Measurements from ENCODE around the gene ATP5PO.

Gene ATP5PO, protein sequence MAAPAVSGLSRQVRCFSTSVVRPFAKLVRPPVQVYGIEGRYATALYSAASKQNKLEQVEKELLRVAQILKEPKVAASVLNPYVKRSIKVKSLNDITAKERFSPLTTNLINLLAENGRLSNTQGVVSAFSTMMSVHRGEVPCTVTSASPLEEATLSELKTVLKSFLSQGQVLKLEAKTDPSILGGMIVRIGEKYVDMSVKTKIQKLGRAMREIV

DNA sequence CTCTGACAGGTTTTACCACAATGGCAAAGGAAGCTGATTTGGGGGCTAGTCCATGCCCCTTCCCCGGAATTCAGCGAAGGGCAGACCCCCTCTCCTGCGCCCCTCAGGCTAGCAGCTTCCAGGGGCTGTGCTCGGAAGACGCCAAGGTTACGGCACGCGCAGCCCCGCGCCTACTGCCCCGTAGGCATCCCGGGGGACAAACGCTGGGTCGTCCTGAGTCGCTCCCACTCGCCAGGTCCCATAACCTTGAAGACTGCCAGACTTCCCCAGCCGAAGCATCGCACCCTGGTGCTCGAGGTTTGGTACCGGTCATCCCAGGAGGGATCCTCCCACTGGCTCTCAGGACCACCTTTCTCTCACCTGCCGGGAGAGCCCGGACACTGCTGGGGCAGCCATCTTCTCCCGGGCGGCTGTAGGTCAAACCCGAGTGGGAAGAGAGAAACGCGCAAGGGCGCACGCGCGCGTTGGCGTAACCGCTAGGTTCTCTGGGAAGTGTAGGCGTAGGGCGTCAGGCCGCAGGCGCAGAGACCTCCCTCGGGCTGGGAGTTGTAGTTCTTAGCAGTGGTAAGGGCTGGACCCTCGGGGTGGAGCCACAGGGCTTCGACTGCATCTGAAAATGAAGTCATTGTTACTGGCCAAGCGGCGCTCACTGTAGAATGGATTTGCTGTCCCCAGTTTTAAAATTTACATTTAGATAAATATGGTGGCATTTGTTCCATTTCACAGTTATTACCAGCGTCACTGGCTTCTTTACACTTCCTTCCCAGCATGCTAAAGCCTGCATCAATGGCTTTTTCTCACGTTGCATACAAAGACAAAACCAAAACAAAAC lies at the start of gene ATP5PO:
Gene ATP5PO (minus strand): TSS at position 437 of the 832 bp plus-strand sequence. CDS start 41 bp downstream, at position 396.
- TF ChIP-seq, protein P1, sequence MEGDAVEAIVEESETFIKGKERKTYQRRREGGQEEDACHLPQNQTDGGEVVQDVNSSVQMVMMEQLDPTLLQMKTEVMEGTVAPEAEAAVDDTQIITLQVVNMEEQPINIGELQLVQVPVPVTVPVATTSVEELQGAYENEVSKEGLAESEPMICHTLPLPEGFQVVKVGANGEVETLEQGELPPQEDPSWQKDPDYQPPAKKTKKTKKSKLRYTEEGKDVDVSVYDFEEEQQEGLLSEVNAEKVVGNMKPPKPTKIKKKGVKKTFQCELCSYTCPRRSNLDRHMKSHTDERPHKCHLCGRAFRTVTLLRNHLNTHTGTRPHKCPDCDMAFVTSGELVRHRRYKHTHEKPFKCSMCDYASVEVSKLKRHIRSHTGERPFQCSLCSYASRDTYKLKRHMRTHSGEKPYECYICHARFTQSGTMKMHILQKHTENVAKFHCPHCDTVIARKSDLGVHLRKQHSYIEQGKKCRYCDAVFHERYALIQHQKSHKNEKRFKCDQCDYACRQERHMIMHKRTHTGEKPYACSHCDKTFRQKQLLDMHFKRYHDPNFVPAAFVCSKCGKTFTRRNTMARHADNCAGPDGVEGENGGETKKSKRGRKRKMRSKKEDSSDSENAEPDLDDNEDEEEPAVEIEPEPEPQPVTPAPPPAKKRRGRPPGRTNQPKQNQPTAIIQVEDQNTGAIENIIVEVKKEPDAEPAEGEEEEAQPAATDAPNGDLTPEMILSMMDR (IDR thresholded peaks at IDR 0.05) = no peak

DNA sequence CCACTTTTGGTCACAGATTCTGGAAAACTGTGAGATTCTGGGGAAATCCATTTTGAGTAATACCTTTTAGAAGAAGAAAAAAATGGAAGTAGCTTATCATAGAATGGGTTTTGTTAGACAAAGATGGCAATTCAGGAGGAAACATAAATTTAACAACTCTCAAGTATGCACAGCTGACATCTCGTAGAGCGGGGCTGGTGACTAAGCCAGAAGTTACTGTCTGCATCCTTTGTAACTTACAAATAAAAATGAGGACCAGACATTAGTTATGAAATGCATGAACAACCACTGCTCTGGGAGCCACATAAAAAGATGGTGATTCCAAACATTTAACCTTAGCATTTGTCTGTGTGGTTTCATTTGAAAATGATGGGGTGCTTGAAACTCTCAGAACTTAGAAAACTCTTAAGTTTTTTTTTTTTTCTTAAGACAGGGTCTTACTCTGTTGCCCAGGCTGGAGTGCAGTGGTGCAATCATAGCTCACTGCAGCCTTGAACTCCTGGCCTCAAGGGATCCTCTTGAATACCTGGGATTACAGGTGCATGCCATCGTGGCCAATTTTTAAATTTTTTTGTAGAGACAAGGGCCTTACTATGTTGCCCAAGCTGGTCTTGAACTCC lies 49.2 kb upstream of the ATP5PO start:
- TF ChIP-seq, protein P1 (IDR thresholded peaks at IDR 0.05) = no peak

DNA sequence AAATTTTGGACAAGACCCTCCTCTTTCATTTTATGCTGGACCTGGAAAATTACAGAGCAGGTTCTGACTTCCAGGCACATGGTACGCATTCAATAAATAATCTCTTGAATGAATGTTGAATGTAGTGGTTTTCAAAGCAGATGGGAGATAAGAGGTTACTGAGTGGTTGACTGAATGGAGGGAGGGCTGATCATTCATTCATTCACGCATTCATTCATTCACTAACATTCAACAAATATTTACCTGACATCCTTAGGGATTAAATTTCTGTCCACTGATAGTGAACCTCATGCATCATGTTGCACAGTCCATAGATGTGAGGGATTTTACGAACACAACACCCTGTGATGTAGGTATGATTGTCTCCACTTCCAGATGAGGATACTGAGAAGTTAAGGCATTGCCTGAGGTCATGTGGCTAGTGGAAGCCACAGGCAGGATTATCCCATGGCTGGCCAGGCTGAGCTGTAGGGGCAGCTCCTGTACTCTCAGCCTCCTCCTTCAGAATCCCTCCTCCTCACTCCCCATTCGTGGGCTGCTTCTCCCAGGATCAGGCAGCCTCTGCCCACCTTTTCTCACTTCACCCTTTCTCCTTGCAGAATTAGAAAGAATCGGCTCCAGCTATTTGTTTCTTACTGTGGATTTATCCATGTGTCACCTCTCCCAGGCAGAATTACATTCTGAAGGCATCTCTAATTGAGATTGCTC lies 48.4 kb upstream of the ATP5PO start:
- TF ChIP-seq, protein P1 (IDR thresholded peaks at IDR 0.05) = no peak

DNA sequence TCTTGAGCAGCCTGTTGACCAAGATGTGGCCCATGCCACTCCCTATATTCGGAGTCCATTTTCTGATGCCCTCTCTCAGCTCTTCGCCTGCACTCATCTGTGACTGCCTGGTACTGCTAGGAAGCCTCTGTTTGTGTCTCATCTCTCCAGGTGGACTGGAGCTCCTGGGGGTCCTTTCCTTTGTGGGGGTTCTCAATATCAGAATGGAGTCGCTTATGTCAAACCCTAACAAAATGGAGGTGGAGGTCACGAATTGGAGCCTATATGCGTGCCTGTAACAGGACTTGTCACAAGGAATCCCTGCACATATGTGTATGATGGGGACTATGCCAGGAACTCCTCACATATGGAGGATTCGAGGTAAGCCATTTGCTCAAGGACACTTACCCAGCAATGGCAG lies 46.7 kb upstream of the ATP5PO start:
- TF ChIP-seq, protein P1 (IDR thresholded peaks at IDR 0.05) = no peak

DNA sequence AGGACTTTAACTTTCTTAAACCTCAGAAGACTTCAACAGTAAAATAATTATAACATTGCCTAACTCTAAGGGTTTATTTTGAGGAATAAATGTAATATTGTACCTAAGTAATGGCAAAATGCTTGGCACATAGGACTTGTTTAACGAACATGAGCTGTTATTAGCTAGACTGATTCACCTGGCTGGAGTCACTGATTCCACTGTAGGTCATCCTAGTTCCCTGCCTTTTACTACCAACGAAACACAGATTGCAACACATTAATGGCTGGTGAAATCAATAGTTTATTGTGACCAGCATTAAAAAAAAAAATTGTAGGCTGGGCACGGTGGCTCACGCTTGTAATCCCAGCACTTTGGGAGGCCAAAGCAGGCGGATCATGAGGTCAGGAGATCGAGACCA lies 45.5 kb upstream of the ATP5PO start:
- TF ChIP-seq, protein P1 (IDR thresholded peaks at IDR 0.05) = no peak

DNA sequence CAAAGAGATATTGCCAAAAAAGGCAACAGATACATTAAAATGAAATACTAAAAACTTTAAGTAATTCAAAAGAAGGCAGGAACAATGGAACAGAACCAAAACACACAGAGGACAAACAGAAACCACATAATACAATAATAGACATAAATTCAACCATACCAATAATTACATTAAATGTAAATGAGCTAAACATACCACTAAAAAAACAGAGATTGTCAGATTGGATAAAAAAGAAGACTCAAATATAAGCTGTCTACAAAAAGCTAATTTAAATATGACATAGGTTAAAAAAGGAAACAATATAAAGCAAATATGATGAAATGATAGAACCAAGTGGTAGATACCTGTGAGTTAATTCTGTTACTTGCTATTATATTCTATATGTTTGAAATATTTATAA lies 44.1 kb upstream of the ATP5PO start:
- TF ChIP-seq, protein P1 (IDR thresholded peaks at IDR 0.05) = no peak

DNA sequence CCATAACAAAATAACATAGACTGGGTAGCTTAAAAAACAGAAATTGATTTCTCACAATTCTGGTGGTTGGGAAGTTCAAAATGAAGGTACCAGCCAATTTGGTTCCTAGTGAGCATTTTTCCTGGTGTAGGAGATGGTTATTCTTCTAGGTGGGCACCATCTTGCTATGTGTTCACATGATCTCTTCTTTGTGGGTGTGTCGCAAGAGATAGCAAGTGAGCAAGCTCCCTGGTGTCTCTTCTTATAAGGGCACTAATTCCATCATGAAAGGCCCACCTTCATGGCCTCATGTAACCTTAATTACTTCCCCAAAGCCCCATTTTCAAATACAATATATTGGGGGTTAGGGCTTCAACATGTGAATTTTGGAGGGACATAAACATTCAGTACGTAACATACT lies 38.8 kb upstream of the ATP5PO start:
- TF ChIP-seq, protein P1 (IDR thresholded peaks at IDR 0.05) = no peak

Data from LNCAP (cell line).